A673 (cell line): Measurements from ENCODE around the gene B4GALT6. TPM values are rescaled to one million over a fixed set of nuclear protein-coding genes. Genes with fewer than 3 reads are reported as not detected.

ENCODE experiments used
- BruUV-seq: library from RNA; stranded (reverse); fragments of 400-500 nt; replicated peaks from 2 replicates; lab custom pipeline; 2021; lab: Mats Ljungman, UMichigan
- CTCF ChIA-PET: fragments of 300-600 bp; sonication (Branson Sonifier 250); formaldehyde crosslinking; loops from one replicate; lab custom pipeline; 2022; ENCODE audit warnings: antibody characterized with exemption; lab: Charles Lee
- POLR2A ChIA-PET: fragments of 300-600 bp; sonication (Branson Sonifier 250); formaldehyde crosslinking; loops from one replicate; lab custom pipeline; 2022; ENCODE audit warnings: antibody characterized with exemption; ENCODE audit not compliant: low non-redundant PET; lab: Charles Lee
- DNase-seq: peaks from one replicate; pipeline ENCODE4 v3.0.0-alpha.2; 2015; ENCODE audit warnings: low spot score
- H3K27ac ChIP-seq: fragments of 200-600 bp; sonication (generic); 2 replicates; pipeline ENCODE4 v1.5.1; 2016; ENCODE audit warnings: mixed run types, low read depth, mild to moderate bottlenecking, mixed read lengths, antibody characterized with exemption, low read length; ENCODE audit not compliant: poor library complexity, severe bottlenecking
- H3K27me3 ChIP-seq: fragments of 200-600 bp; sonication (generic); replicated peaks from 2 replicates; pipeline ENCODE4 v1.6.1; 2017; ENCODE audit warnings: mixed run types, low read depth, mild to moderate bottlenecking, mixed read lengths, antibody characterized with exemption, low read length; ENCODE audit not compliant: insufficient read depth, poor library complexity
- H3K36me3 ChIP-seq: fragments of 200-600 bp; sonication (generic); 2 replicates; pipeline ENCODE4 v1.6.1; 2016; ENCODE audit warnings: mixed run types, mild to moderate bottlenecking, mixed read lengths, antibody characterized with exemption, low read length; ENCODE audit not compliant: insufficient read depth, poor library complexity, severe bottlenecking
- H3K4me1 ChIP-seq: fragments of 200-600 bp; sonication (generic); 2 replicates; pipeline ENCODE4 v1.6.1; 2017; ENCODE audit warnings: mixed run types, mild to moderate bottlenecking, mixed read lengths, antibody characterized with exemption, low read length; ENCODE audit not compliant: insufficient read depth, poor library complexity, severe bottlenecking
- H3K4me3 ChIP-seq: fragments of 200-600 bp; sonication (generic); 2 replicates; pipeline ENCODE4 v1.5.1; 2016; ENCODE audit warnings: low read depth, mixed run types, mild to moderate bottlenecking, mixed read lengths, low read length; ENCODE audit not compliant: poor library complexity, severe bottlenecking
- H3K9me3 ChIP-seq: fragments of 200-600 bp; sonication (generic); 2 replicates; pipeline ENCODE4 v1.6.1; 2016; ENCODE audit warnings: mixed run types, low read depth, mild to moderate bottlenecking, mixed read lengths, antibody characterized with exemption, low read length; ENCODE audit not compliant: poor library complexity, severe bottlenecking
- EZH2 ChIP-seq: fragments of 200-600 bp; sonication (generic); IDR thresholded peaks from 2 replicates; pipeline ENCODE4 v1.6.1; 2017; ENCODE audit warnings: borderline replicate concordance, low read depth, mild to moderate bottlenecking, mixed read lengths, antibody characterized with exemption, low read length; ENCODE audit not compliant: poor library complexity, severe bottlenecking
- intact Hi-C: fragments of 100-400 bp; cut with micrococcal nuclease; formaldehyde crosslinking; loops from one replicate; pipeline ENCODE4 v1.10.0; 2022; ENCODE audit not compliant: unreplicated experiment
- total RNA-seq: library from RNA; stranded (reverse); gene quantifications from 2 replicates; pipeline ENCODE4 v1.2.3, GENCODE V29; 2021
- TF ChIP-seq, protein P1 (sequence below): fragments of 300-800, 200-600 bp; sonication (generic); conservative IDR thresholded peaks from 2 replicates; pipeline ENCODE4 v1.5.1; 2017; ENCODE audit warnings: low read depth, mild to moderate bottlenecking, antibody characterized with exemption, low read length, moderate library complexity, mixed read lengths

B4GALT6 gene
- total RNA-seq, 1 experiment from 2014 or later = 6.0 TPM

DNA sequence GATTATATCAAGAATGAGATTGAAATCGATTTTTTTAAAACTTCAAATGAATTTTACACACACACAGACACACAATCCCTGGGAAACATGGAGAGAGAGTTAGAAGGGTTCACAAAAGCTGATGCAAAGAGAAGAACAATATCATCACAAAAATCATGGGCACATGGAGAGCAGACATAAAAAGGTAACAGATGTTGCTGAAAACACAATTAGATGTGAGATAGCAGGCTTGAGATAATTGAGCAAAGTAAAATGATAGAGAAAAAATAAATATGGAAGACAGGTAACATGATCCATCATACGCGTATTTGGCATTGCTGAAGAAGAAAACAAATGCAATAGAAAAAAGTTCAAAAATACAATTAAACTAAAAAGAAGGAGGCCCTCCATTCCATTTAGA is 11.6 kb upstream of the B4GALT6 start:
- no peaks in the 10 kb centered on the region for H3K4me1 ChIP-seq
- H3K4me3 ChIP-seq = no peak overlapping the region
- intact Hi-C loops = no loop called here
- TF ChIP-seq EZH2 = no peak
- TF ChIP-seq, protein P1, sequence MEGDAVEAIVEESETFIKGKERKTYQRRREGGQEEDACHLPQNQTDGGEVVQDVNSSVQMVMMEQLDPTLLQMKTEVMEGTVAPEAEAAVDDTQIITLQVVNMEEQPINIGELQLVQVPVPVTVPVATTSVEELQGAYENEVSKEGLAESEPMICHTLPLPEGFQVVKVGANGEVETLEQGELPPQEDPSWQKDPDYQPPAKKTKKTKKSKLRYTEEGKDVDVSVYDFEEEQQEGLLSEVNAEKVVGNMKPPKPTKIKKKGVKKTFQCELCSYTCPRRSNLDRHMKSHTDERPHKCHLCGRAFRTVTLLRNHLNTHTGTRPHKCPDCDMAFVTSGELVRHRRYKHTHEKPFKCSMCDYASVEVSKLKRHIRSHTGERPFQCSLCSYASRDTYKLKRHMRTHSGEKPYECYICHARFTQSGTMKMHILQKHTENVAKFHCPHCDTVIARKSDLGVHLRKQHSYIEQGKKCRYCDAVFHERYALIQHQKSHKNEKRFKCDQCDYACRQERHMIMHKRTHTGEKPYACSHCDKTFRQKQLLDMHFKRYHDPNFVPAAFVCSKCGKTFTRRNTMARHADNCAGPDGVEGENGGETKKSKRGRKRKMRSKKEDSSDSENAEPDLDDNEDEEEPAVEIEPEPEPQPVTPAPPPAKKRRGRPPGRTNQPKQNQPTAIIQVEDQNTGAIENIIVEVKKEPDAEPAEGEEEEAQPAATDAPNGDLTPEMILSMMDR = no peak
- DNase-seq = no peak
- H3K9me3 ChIP-seq = no peaks in the 10 kb centered on the region
- no peak overlapping the region for H3K27ac ChIP-seq
- CTCF ChIA-PET = no interaction called here
- POLR2A ChIA-PET = no interaction called here
- no peaks in the 10 kb centered on the region for H3K27me3 ChIP-seq
- no TSS peak for BruUV-seq
- H3K36me3 ChIP-seq = no peaks in the 10 kb centered on the region

DNA sequence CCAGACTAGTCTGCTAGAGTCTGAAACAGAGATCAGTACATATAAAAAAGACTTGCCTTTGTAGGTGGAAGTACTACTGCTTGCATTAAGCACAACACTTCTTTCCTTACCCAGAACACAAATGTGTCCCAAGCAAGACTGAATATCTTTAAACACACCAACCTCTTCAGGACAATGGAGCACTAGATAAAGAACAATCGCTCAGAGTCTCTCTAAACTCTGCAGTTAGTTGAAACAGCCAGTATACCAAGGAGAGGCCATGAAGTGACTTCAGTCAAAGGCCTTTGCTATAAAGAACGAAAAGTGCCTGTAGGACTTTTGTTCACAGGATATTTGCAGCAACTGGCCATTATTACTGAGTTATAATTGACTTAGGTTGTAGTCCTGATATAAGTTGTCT is 9.9 kb upstream of the B4GALT6 start:
- intact Hi-C loops = no loop called here
- DNase-seq = no peak
- Histone ChIP-seq H3K36me3 (no peaks in the 10 kb centered on the region), H3K27ac (no peak overlapping the region), H3K4me3 (no peak overlapping the region), H3K9me3 (no peaks in the 10 kb centered on the region), H3K4me1 (no peaks in the 10 kb centered on the region), H3K27me3 (no peaks in the 10 kb centered on the region)
- TF ChIP-seq EZH2 = no peak
- TF ChIP-seq, protein P1 = no peak
- no TSS peak for BruUV-seq
- ChIA-PET POLR2A (no interaction called here), CTCF (no interaction called here)

DNA sequence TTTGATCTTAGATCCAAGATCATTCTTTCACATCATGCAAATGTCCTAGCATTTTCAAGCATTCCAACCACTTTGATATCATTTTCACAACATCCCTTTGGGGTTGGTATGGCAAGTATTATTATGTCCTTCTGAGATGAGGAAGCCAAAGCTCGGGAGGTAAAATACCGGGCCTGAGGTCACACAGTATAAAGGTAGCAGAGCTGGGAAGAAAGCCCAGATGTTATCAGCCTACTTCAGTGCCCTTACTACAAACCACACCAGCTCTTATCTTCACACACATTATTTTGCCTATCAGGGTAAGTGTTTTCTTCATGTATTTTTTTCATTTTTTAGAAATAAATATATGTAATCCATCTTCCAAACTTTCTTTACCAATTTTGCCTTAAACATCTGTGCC is 4.2 kb upstream of the B4GALT6 start:
- BruUV-seq = no TSS peak
- H3K4me1 ChIP-seq = no peaks in the 10 kb centered on the region
- no peaks in the 10 kb centered on the region for H3K36me3 ChIP-seq
- ChIA-PET POLR2A (no interaction called here), CTCF (interaction anchor here (0.7 kb wide), 1 partner anchor 362 kb away, joined by 3 read pairs; no protein-coding TSS in a partner anchor)
- no peak overlapping the region for H3K4me3 ChIP-seq
- no peak for DNase-seq
- TF ChIP-seq, protein P1 = no peak
- no peak for TF ChIP-seq EZH2
- H3K27me3 ChIP-seq = peaks cover 9% of the 10 kb centered on the region
- intact Hi-C loops = no loop called here
- H3K27ac ChIP-seq = no peak overlapping the region
- no peaks in the 10 kb centered on the region for H3K9me3 ChIP-seq
